Measurements from ENCODE around the gene MARK3. TPM values are rescaled to one million over a fixed set of nuclear protein-coding genes. Genes with fewer than 3 reads are reported as not detected.

The MARK3 gene
- total RNA-seq, 4 donors from 2014 or later: 78.8 to 133 (median 121) TPM

- DNase-seq (ENCODE audit: low spot score): no peak
- TF ChIP-seq CTCF (IDR thresholded peaks at IDR 0.05): no peak
- ATAC-seq (ENCODE audit: low FRiP score): no peak
Observed at GRCh38 chr14:103434868-103435442, 49.7 kb downstream of the MARK3 start.

- no peak for TF ChIP-seq CTCF (IDR thresholded peaks at IDR 0.05)
- no peak for ATAC-seq (ENCODE audit: low FRiP score)
- no peak for DNase-seq (ENCODE audit: low spot score)
Observed at GRCh38 chr14:103436533-103436932, 51.3 kb downstream of the MARK3 start.

GRCh38 chr14:103442288-103442687, 57.1 kb downstream of the MARK3 start:
- TF ChIP-seq CTCF (IDR thresholded peaks at IDR 0.05): no peak

GRCh38 chr14:103443111-103443510, 57.9 kb downstream of the MARK3 start:
- no peak for DNase-seq (ENCODE audit: low spot score)
- TF ChIP-seq CTCF (IDR thresholded peaks at IDR 0.05): no peak
- no peak for ATAC-seq (ENCODE audit: low FRiP score)

More at GRCh38 chr14:103442288-103442687, 57.1 kb downstream of the MARK3 start:
- no peak for DNase-seq (ENCODE audit: low spot score)
- peak; percentile 20 for ATAC-seq (ENCODE audit: low FRiP score)

GRCh38 chr14:103444837-103445524, 59.8 kb downstream of the MARK3 start:
- no peak for DNase-seq (ENCODE audit: low spot score)
- ATAC-seq (ENCODE audit: low FRiP score): peak; percentile 89
- TF ChIP-seq CTCF (IDR thresholded peaks at IDR 0.05): no peak

GRCh38 chr14:103445806-103446205, 60.6 kb downstream of the MARK3 start:
- ATAC-seq (ENCODE audit: low FRiP score): no peak
- no peak for DNase-seq (ENCODE audit: low spot score)
- TF ChIP-seq CTCF (IDR thresholded peaks at IDR 0.05): no peak

- no peak for DNase-seq (ENCODE audit: low spot score)
- no peak for ATAC-seq (ENCODE audit: low FRiP score)
- no peak for TF ChIP-seq CTCF (IDR thresholded peaks at IDR 0.05)
Observed at GRCh38 chr14:103448097-103448496, 62.9 kb downstream of the MARK3 start.

Data from omental fat pad (tissue), 4 donors.